ENCODE results near the gene DBNL.

DNA sequence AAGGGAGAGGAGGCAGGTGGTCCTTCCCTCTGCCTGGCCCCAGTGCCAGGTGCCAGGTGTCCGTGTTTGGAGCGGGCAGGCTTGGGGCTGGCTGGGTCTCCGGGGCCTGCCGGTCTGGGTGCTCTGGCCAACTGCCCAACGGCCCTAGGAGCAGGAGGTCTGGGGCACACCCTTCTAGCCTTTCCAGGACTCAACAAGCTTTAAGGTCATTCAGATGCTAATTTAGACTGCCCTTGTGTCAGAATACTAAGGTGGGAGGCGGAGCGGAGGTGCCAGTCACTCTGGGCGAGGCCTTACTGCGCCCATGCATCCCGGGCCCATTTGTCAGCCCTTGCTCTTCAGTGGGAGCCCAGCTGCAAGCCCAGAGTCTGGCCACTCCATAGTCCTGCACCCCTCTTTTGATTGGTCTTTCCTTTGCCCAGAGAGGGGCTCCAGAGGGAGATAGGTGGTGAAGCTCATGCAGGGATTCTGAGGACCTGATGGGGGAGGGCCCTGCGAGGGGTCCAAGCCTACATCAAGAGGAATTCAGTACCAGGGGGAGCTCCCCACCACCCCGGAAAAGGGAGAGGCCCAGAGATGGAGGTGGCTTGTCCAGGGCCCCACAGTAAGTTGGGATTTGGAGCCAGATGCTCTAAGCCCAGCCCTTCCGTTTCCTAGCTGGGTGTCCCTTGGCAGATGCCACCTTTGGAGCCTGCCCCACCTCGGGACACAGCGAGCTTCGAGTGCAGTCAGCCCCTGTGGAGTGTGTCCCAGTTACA lies 19.6 kb downstream of the DBNL start:
- no peak for TF ChIP-seq POLR2A (IDR thresholded peaks at IDR 0.05; ENCODE audit: low read length)
- TF ChIP-seq, protein P1, sequence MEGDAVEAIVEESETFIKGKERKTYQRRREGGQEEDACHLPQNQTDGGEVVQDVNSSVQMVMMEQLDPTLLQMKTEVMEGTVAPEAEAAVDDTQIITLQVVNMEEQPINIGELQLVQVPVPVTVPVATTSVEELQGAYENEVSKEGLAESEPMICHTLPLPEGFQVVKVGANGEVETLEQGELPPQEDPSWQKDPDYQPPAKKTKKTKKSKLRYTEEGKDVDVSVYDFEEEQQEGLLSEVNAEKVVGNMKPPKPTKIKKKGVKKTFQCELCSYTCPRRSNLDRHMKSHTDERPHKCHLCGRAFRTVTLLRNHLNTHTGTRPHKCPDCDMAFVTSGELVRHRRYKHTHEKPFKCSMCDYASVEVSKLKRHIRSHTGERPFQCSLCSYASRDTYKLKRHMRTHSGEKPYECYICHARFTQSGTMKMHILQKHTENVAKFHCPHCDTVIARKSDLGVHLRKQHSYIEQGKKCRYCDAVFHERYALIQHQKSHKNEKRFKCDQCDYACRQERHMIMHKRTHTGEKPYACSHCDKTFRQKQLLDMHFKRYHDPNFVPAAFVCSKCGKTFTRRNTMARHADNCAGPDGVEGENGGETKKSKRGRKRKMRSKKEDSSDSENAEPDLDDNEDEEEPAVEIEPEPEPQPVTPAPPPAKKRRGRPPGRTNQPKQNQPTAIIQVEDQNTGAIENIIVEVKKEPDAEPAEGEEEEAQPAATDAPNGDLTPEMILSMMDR (IDR thresholded peaks at IDR 0.05), result no peak
- TF ChIP-seq MAFK (IDR thresholded peaks at IDR 0.05; ENCODE audit: partially characterized antibody), result no peak
- TF ChIP-seq, protein P2, sequence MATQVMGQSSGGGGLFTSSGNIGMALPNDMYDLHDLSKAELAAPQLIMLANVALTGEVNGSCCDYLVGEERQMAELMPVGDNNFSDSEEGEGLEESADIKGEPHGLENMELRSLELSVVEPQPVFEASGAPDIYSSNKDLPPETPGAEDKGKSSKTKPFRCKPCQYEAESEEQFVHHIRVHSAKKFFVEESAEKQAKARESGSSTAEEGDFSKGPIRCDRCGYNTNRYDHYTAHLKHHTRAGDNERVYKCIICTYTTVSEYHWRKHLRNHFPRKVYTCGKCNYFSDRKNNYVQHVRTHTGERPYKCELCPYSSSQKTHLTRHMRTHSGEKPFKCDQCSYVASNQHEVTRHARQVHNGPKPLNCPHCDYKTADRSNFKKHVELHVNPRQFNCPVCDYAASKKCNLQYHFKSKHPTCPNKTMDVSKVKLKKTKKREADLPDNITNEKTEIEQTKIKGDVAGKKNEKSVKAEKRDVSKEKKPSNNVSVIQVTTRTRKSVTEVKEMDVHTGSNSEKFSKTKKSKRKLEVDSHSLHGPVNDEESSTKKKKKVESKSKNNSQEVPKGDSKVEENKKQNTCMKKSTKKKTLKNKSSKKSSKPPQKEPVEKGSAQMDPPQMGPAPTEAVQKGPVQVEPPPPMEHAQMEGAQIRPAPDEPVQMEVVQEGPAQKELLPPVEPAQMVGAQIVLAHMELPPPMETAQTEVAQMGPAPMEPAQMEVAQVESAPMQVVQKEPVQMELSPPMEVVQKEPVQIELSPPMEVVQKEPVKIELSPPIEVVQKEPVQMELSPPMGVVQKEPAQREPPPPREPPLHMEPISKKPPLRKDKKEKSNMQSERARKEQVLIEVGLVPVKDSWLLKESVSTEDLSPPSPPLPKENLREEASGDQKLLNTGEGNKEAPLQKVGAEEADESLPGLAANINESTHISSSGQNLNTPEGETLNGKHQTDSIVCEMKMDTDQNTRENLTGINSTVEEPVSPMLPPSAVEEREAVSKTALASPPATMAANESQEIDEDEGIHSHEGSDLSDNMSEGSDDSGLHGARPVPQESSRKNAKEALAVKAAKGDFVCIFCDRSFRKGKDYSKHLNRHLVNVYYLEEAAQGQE (IDR thresholded peaks at IDR 0.05), result no peak
- TF ChIP-seq CHD2 (IDR thresholded peaks at IDR 0.05; ENCODE audit: low read length, partially characterized antibody), result no peak
- TF ChIP-seq, protein P3, sequence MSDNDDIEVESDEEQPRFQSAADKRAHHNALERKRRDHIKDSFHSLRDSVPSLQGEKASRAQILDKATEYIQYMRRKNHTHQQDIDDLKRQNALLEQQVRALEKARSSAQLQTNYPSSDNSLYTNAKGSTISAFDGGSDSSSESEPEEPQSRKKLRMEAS (IDR thresholded peaks at IDR 0.05), result no peak

Data from A549 (cell line).